ENCODE results near the gene HID1. TPM values are rescaled to one million over a fixed set of nuclear protein-coding genes. Genes with fewer than 3 reads are reported as not detected.

The HID1 gene
- total RNA-seq, 2 donors from 2014 or later = 87.1 to 101 TPM

GRCh38 chr17:75004371-75004770 lies 31.8 kb upstream of the HID1 start:
- 95% methylated on average over 1 of the region's 3 CpGs for WGBS
- no peaks in the 10 kb centered on the region for H3K36me3 ChIP-seq
- no peak overlapping the region for H3K27ac ChIP-seq
- H3K4me3 ChIP-seq = no peak overlapping the region
- H3K9me3 ChIP-seq = no peaks in the 10 kb centered on the region
- no peaks in the 10 kb centered on the region for H3K4me1 ChIP-seq (replicated peaks)
- TF ChIP-seq CTCF (IDR thresholded peaks at IDR 0.05) (no peak), POLR2A (IDR thresholded peaks at IDR 0.05) (no peak), POLR2AphosphoS5 (IDR thresholded peaks at IDR 0.05) (no peak)
- H3K27me3 ChIP-seq (replicated peaks; ENCODE audit: insufficient read depth) = no peaks in the 10 kb centered on the region
- intact Hi-C loops (cut with DNase I) = no loop called here
- no peak for DNase-seq (ENCODE audit: low spot score)

GRCh38 chr17:75003957-75004355 lies 31.4 kb upstream of the HID1 start:
- H3K4me3 ChIP-seq = no peak overlapping the region
- H3K27me3 ChIP-seq (replicated peaks; ENCODE audit: insufficient read depth) = no peaks in the 10 kb centered on the region
- TF ChIP-seq CTCF (IDR thresholded peaks at IDR 0.05) (no peak), POLR2A (IDR thresholded peaks at IDR 0.05) (no peak), POLR2AphosphoS5 (IDR thresholded peaks at IDR 0.05) (no peak)
- H3K4me1 ChIP-seq (replicated peaks) = no peaks in the 10 kb centered on the region
- no peak overlapping the region for H3K27ac ChIP-seq
- H3K9me3 ChIP-seq = no peaks in the 10 kb centered on the region
- intact Hi-C loops (cut with DNase I) = no loop called here
- H3K36me3 ChIP-seq = no peaks in the 10 kb centered on the region
- 90% methylated on average over 19 of the region's 19 CpGs for WGBS
- no peak for DNase-seq (ENCODE audit: low spot score)

GRCh38 chr17:75003070-75003956 lies 30.8 kb upstream of the HID1 start:
- no peak overlapping the region for H3K4me3 ChIP-seq
- H3K9me3 ChIP-seq = no peaks in the 10 kb centered on the region
- no peaks in the 10 kb centered on the region for H3K36me3 ChIP-seq
- intact Hi-C loops (cut with DNase I) = no loop called here
- no peak overlapping the region for H3K27ac ChIP-seq
- no peaks in the 10 kb centered on the region for H3K27me3 ChIP-seq (replicated peaks; ENCODE audit: insufficient read depth)
- H3K4me1 ChIP-seq (replicated peaks) = no peaks in the 10 kb centered on the region
- 85% methylated on average over 62 of the region's 76 CpGs for WGBS
- TF ChIP-seq CTCF (IDR thresholded peaks at IDR 0.05) = no peak
- no peak for TF ChIP-seq POLR2A (IDR thresholded peaks at IDR 0.05)
- no peak for DNase-seq (ENCODE audit: low spot score)

- intact Hi-C loops (cut with DNase I) = no loop called here
- Histone ChIP-seq H3K9me3 (no peaks in the 10 kb centered on the region), H3K36me3 (no peaks in the 10 kb centered on the region), H3K27me3 (replicated peaks; ENCODE audit: insufficient read depth) (no peaks in the 10 kb centered on the region), H3K27ac (no peak overlapping the region), H3K4me3 (no peak overlapping the region), H3K4me1 (replicated peaks) (no peaks in the 10 kb centered on the region)
- WGBS = 93% methylated on average over 12 of the region's 15 CpGs
- DNase-seq (ENCODE audit: low spot score) = no peak
- TF ChIP-seq POLR2A (IDR thresholded peaks at IDR 0.05) (no peak), POLR2AphosphoS5 (IDR thresholded peaks at IDR 0.05) (no peak), CTCF (IDR thresholded peaks at IDR 0.05) (no peak)
Observed at GRCh38 chr17:75001915-75002843, 29.6 kb upstream of the HID1 start.
